Choroid plexus epithelial cell (primary cell): ENCODE data around the gene ARHGAP11A.

Source experiments
- DNase-seq: peaks from one replicate; pipeline ENCODE4 v3.0.0-alpha.2; 2010; ENCODE audit warnings: low read depth
- H3K4me3 ChIP-seq: 2 replicates; pipeline ENCODE4 v1.5.1; 2011; ENCODE audit warnings: low read depth, mild to moderate bottlenecking, control low read depth, low read length, moderate library complexity
- TF ChIP-seq, protein P1 (sequence below): conservative IDR thresholded peaks from 2 replicates; pipeline ENCODE4 v1.5.1; 2011; ENCODE audit warnings: low read depth, mild to moderate bottlenecking, control low read depth, inconsistent platforms, low read length, moderate library complexity

Gene ARHGAP11A

DNA sequence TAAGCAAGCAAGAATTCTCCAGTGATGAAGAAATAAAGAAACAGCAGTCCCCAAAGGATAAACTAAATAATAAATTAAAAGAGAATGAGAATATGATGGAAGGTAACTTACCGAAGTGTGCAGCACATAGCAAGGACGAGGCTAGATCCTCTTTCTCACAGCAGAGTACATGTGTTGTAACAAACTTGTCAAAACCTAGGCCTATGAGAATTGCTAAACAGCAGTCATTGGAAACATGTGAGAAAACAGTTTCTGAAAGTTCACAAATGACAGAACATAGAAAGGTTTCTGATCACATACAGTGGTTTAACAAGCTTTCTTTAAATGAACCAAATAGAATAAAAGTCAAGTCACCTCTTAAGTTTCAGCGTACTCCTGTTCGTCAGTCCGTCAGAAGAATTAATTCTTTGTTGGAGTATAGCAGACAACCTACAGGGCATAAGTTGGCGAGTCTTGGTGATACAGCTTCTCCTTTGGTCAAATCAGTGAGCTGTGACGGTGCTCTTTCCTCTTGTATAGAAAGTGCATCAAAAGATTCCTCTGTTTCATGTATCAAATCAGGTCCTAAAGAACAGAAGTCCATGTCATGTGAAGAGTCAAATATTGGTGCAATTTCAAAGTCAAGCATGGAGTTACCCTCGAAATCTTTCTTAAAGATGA, 21.7 kb downstream of the ARHGAP11A start:
- TF ChIP-seq, protein P1, sequence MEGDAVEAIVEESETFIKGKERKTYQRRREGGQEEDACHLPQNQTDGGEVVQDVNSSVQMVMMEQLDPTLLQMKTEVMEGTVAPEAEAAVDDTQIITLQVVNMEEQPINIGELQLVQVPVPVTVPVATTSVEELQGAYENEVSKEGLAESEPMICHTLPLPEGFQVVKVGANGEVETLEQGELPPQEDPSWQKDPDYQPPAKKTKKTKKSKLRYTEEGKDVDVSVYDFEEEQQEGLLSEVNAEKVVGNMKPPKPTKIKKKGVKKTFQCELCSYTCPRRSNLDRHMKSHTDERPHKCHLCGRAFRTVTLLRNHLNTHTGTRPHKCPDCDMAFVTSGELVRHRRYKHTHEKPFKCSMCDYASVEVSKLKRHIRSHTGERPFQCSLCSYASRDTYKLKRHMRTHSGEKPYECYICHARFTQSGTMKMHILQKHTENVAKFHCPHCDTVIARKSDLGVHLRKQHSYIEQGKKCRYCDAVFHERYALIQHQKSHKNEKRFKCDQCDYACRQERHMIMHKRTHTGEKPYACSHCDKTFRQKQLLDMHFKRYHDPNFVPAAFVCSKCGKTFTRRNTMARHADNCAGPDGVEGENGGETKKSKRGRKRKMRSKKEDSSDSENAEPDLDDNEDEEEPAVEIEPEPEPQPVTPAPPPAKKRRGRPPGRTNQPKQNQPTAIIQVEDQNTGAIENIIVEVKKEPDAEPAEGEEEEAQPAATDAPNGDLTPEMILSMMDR: no peak
- no peak overlapping the region for H3K4me3 ChIP-seq
- DNase-seq: no peak

DNA sequence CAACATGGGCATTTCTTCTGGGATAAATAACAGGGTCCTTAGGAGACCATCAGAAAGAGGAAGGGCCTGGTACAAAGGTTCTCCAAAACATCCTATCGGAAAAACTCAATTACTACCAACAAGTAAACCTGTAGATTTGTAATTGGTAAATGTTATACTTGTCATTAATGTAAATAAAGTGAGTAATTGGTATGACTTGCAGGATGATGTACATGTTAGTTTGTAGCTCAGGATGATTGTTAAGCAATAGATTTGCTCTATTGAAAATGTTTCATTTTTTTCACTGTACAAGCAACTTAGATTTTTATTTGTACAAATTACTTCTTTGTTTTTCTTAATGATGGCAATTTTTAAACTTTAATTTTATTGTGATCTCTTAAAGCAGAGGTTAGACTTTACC, 22.4 kb downstream of the ARHGAP11A start:
- H3K4me3 ChIP-seq: no peak overlapping the region
- no peak for DNase-seq
- TF ChIP-seq, protein P1: no peak

DNA sequence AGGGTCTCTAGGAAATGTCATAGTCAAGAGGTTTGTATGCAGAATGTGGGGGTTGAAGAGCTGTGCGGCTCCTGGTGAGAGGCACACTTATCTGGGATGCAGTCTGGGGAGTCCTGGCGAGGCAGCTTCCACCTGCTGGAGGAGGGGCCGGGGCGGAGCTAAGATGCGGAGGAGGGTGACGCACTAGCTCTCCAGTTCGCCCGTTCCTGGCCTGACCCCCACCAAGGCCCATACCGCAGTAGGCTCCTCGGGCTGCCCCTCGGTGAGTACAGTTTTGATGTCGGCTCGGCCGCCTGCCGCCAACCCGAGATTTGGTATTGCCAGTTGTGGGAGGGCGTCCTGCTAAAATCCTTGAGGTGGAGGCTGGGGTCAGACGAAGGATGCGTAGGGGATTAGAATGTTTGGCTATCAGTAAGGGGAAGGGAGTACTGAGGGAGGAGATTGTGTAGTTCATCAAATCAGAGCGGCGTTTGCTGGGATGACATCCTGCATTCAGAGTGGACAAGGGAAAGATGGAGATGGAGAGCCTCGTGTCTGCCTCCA, 26.3 kb downstream of the ARHGAP11A start, which contains the start of gene SCG5:
TSS of gene SCG5 (plus strand) at position 194 of the 543 bp plus-strand sequence. CDS start 1,883 bp downstream, outside the sequence.
- DNase-seq: peak; percentile 63
- TF ChIP-seq, protein P1: no peak
- H3K4me3 ChIP-seq: peak within 1 kb of the TSS; percentile 62

DNA sequence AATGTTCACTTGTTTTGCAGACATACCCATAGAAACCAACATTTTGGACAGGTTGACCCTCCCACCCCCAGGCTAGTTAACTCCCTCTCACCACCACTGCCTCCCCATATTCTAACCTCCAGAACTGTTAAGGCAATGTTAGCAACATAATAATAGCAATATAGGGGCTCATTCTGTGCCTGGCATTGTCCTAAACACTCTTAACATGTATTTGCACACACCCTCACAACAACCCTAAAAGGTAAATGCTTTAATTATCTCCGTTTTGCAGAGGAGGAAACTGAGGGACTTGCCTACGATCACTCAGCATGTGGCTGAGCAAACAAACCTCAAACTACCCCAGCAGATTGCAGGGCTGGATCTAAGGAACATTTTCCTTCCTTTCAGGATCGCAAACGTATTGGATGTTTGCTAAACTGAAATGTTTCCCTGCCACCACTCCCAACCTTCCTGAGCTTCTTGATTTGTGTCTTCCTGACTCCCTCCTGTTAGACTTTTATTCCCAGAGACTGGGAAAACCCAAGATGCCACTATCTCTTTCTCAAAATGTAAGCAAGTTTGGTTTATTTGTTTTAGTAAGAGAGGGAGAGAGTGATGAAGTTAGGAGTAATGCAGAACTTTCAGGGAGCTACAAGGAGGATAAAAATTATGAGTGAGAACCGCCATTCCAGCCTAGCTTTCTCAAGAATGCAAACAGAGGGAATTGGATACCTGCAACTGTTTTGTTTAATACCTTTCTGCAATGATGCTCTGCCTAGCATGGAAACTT, 27.5 kb downstream of the ARHGAP11A start:
- no peak overlapping the region for H3K4me3 ChIP-seq
- no peak for DNase-seq
- TF ChIP-seq, protein P1: no peak

DNA sequence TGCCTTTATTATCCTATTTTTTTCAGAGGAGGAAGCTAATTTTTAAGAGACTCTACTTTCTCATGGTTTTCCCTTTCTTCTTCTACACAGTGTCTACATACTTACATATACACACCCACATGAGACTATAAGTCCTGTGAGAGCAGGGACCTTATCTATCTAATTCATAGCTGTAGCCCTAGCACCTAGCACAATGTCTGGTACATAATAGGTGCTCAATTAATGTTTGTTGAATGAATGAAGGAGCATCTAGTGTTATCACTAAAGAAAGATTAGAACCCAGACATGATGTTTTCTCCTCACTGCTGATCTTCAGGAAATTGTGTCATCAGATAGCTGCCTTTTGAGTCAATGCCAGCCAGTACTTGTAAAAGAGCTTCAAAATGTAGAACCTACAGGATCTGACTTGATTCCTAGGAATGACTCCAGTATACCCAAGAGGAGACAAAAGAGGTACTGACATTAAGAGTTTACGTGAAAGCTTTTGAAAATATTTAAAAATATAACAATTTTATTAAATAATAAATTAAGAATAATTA, 28.7 kb downstream of the ARHGAP11A start:
- DNase-seq: peak; percentile 42
- TF ChIP-seq, protein P1: no peak
- H3K4me3 ChIP-seq: no peak overlapping the region

DNA sequence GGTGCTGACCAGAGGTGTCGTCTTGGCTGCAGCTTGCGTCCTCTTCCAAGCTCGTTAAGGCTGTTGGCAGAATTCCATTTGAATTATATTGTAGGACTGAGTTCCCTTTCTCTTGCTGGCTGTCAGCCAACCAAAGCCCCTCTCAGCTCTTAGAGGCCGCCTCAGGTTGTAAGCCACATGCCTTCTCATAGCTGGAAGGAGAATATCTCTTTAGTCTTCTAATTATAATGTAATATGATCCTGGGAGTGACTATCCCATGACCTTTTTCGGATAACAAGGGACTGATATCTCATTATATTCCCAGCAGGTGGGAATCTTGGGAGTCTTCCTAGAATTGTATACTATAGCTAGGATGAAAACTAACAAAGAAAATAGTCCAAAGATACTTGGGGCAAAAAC, 31.0 kb downstream of the ARHGAP11A start:
- no peak for DNase-seq

More for the DNA sequence above, 31.0 kb downstream of the ARHGAP11A start:
- no peak overlapping the region for H3K4me3 ChIP-seq
- TF ChIP-seq, protein P1: no peak
